ENCODE data around the gene NANS. TPM values are rescaled to one million over a fixed set of nuclear protein-coding genes. Genes with fewer than 3 reads are reported as not detected.

The NANS gene
- total and polyA plus RNA-seq, 2 of the 13 experiments (the other 11 are each of a cell fraction or from before 2014, with no cell fraction given): 86.9 to 203 TPM

GRCh38 chr9:98047002-98047401, 9.5 kb upstream of the NANS start (continued):
- no peak for TF ChIP-seq AKNA (CRISPR knock-in tag; IDR thresholded peaks at IDR 0.05; ENCODE audit: borderline replicate concordance)
- TF ChIP-seq HNRNPUL1 (IDR thresholded peaks at IDR 0.05; ENCODE audit: low read depth, low read length): no peak

- Histone ChIP-seq H3K79me2 (ENCODE audit: insufficient read depth, low read length) (peaks cover 20% of the 10 kb centered on the region), H3K27ac (ENCODE audit: extremely low read length, insufficient read depth, low read length) (no peak overlapping the region), H2AFZ (ENCODE audit: low read length) (no peak overlapping the region), H3K9me3 (ENCODE audit: low read length) (no peaks in the 10 kb centered on the region), H3K4me3 (replicated peaks in 1 of 3; ENCODE audit: insufficient read depth in 1 of 3, low read depth in 2 of 3, low read length in 3 of 3) (no peak overlapping the region), H3K27me3 (ENCODE audit: control insufficient read depth in 1 of 2, insufficient read depth in 2 of 2, low read length in 2 of 2) (no peaks in the 10 kb centered on the region), H3K36me3 (replicated peaks in 1 of 2; ENCODE audit: control insufficient read depth in 1 of 2, insufficient read depth in 2 of 2, low read length in 2 of 2) (no peaks in the 10 kb centered on the region), H3K4me1 (ENCODE audit: insufficient read depth, low read length) (peaks cover 28% of the 10 kb centered on the region), H3K4me2 (ENCODE audit: low read depth, low read length) (no peak overlapping the region), H3K9ac (ENCODE audit: insufficient read depth, low read depth, low read length) (no peak overlapping the region), H4K20me1 (ENCODE audit: insufficient read depth, low read length) (no peaks in the 10 kb centered on the region)
- ChIA-PET POLR2A (no interaction called here), CTCF (ENCODE audit: low intra/inter-chr PET ratio, low total read pairs) (no interaction called here)
- no peak for FAIRE-seq
- no peak for DNase-seq (ENCODE audit: low spot score)
- in situ Hi-C loops (cut with HindIII; ENCODE audit: extremely low pct_ligation_motif_present, low pct_unique_long_range_greater_than_20kb) (no loop called here), intact Hi-C loops (cut with micrococcal nuclease; ENCODE audit: unreplicated experiment) (no loop called here)
- BruUV-seq (replicated peaks): no TSS peak
- 85% methylated on average over 1 of the region's 1 CpG for WGBS (ENCODE audit: low lambda C conversion rate)
- no peak for ATAC-seq
- TF ChIP-seq ZNF468 (CRISPR knock-in tag; IDR thresholded peaks at IDR 0.05): no peak
- no peak for TF ChIP-seq ZKSCAN8 (CRISPR knock-in tag; IDR thresholded peaks at IDR 0.05; ENCODE audit: borderline replicate concordance)
- TF ChIP-seq ZNF7 (CRISPR knock-in tag; IDR thresholded peaks at IDR 0.05): no peak
- TF ChIP-seq JUND (CRISPR knock-in tag; IDR thresholded peaks at IDR 0.05): no peak
- no peak for TF ChIP-seq ZNF224 (CRISPR knock-in tag; IDR thresholded peaks at IDR 0.05)
- TF ChIP-seq PLSCR1 (CRISPR knock-in tag; IDR thresholded peaks at IDR 0.05; ENCODE audit: borderline replicate concordance): no peak
- no peak for TF ChIP-seq ZNF317 (CRISPR knock-in tag; IDR thresholded peaks at IDR 0.05)
- no peak for TF ChIP-seq ZNF766 (CRISPR knock-in tag; IDR thresholded peaks at IDR 0.05; ENCODE audit: borderline replicate concordance)
- TF ChIP-seq TIGD3 (CRISPR knock-in tag; IDR thresholded peaks at IDR 0.05; ENCODE audit: borderline replicate concordance): no peak
- TF ChIP-seq MAFG (CRISPR knock-in tag; IDR thresholded peaks at IDR 0.05): no peak
- no peak for TF ChIP-seq KMT2B (CRISPR knock-in tag; IDR thresholded peaks at IDR 0.05)
These were observed 7.1 kb upstream of the NANS start for GRCh38 chr9:98049288-98050072.

All from HepG2 (cell line).